H1 (cell line): ENCODE measurements around the gene COL6A3. TPM values are rescaled to one million over a fixed set of nuclear protein-coding genes. Genes with fewer than 3 reads are reported as not detected.

Source experiments
- CTCF ChIA-PET: fragments of 300-600 bp; sonication (Branson Sonifier 250); formaldehyde crosslinking; loops from one replicate; lab custom pipeline; 2021; ENCODE audit not compliant: partially characterized antibody; lab: Charles Lee
- POLR2A ChIA-PET: fragments of 300-600 bp; sonication (Branson Sonifier 250); formaldehyde crosslinking; loops from one replicate; lab custom pipeline; 2021; ENCODE audit warnings: inconsistent platforms; ENCODE audit not compliant: partially characterized antibody; lab: Charles Lee
- DNase-seq, 2 experiments: peaks; one replicate each; pipeline versions ENCODE4 v3.0.0 to v3.0.0-alpha.2; 2010 to 2022; ENCODE audit warnings: low spot score in 2 of 2, low read depth in 1 of 2, mixed read lengths in 1 of 2
- FAIRE-seq: peaks from 2 replicates; lab custom pipeline; 2011; peaks lifted over from hg19 to GRCh38; lab: Jason Lieb, UNC
- H2AFZ ChIP-seq: 2 replicates; pipeline ENCODE4 v1.8.1; 2012; ENCODE audit warnings: low read length, inconsistent platforms
- H2AK5ac ChIP-seq: 2 replicates; pipeline ENCODE4 v1.6.1; 2013; ENCODE audit warnings: low read depth, low read length
- H2BK120ac ChIP-seq: replicated peaks from 2 replicates; pipeline ENCODE3; 2013; ENCODE audit warnings: low read depth, low read length, inconsistent platforms
- H2BK12ac ChIP-seq: 2 replicates; pipeline ENCODE4 v1.6.1; 2013; ENCODE audit warnings: low read depth, low read length
- H2BK15ac ChIP-seq: 2 replicates; pipeline ENCODE4 v1.6.1; 2013; ENCODE audit warnings: low read length
- H2BK20ac ChIP-seq: 2 replicates; pipeline ENCODE4 v1.6.1; 2013; ENCODE audit warnings: low read length
- H2BK5ac ChIP-seq: 2 replicates; pipeline ENCODE4 v1.6.1; 2013; ENCODE audit warnings: low read depth, low read length
- H3K14ac ChIP-seq: 2 replicates; pipeline ENCODE4 v1.6.1; 2013; ENCODE audit warnings: inconsistent platforms; ENCODE audit not compliant: insufficient read length
- H3K18ac ChIP-seq: 2 replicates; pipeline ENCODE4 v1.6.1; 2013; ENCODE audit warnings: low read length; ENCODE audit errors: extremely low read depth
- H3K23ac ChIP-seq: 2 replicates; pipeline ENCODE4 v1.6.1; 2013; ENCODE audit warnings: inconsistent platforms; ENCODE audit not compliant: insufficient read length
- H3K23me2 ChIP-seq: 2 replicates; pipeline ENCODE4 v1.6.1; 2013; ENCODE audit warnings: low read depth, low read length
- H3K27ac ChIP-seq: 2 replicates; pipeline ENCODE4 v1.6.1; 2011; ENCODE audit warnings: low read depth, low read length, inconsistent platforms
- H3K27me3 ChIP-seq, 4 experiments: replicated peaks in 1 of 4; 1 replicate in 1 of 4; 2 replicates in 3 of 4; pipeline versions ENCODE4 v1.6.1 to v1.8.1; 2011 to 2013; ENCODE audit warnings: low read length in 3 of 4, mild to moderate bottlenecking in 3 of 4, inconsistent platforms in 2 of 4, mixed read lengths in 2 of 4, moderate library complexity in 1 of 4; ENCODE audit not compliant: control insufficient read depth in 3 of 4, insufficient read depth in 3 of 4; ENCODE audit errors: extremely low read depth in 1 of 4
- H3K36me3 ChIP-seq, 4 experiments: 2 replicates each; pipeline versions ENCODE4 v1.6.1 to v1.8.1; 2011 to 2013; ENCODE audit warnings: mild to moderate bottlenecking in 4 of 4, low read length in 3 of 4, moderate library complexity in 2 of 4, control low read depth in 1 of 4, inconsistent platforms in 1 of 4; ENCODE audit not compliant: insufficient read depth in 4 of 4, control insufficient read depth in 2 of 4
- H3K4ac ChIP-seq: replicated peaks from 2 replicates; pipeline ENCODE3; 2013; ENCODE audit warnings: low read length, low read depth, mixed read lengths, inconsistent platforms; ENCODE audit not compliant: insufficient read length
- H3K4me1 ChIP-seq, 4 experiments: replicated peaks in 1 of 4; 1 replicate in 1 of 4; 2 replicates in 3 of 4; pipeline versions ENCODE4 v1.6.1 to v1.8.1; 2011 to 2013; ENCODE audit warnings: low read length in 3 of 4, inconsistent platforms in 2 of 4, mixed read lengths in 1 of 4; ENCODE audit not compliant: insufficient read depth in 4 of 4, control insufficient read depth in 3 of 4
- H3K4me2 ChIP-seq, 2 experiments: 2 replicates each; pipeline versions ENCODE4 v1.6.1 to v1.8.1; 2011 to 2013; ENCODE audit warnings: low read depth in 2 of 2, low read length in 2 of 2, control low read depth in 1 of 2, inconsistent platforms in 1 of 2, mild to moderate bottlenecking in 1 of 2; ENCODE audit not compliant: insufficient read depth in 1 of 2
- H3K4me3 ChIP-seq, 4 experiments: fragments of 200-600, 300-600 bp in 1 of 4; sonication (generic), shearing (Covaris generic), sonication (Bioruptor Twin) in 1 of 4; 2 replicates each; pipeline versions ENCODE4 v1.5.1 to v1.8.1; 2011 to 2016; ENCODE audit warnings: low read length in 4 of 4, low read depth in 3 of 4, control low read depth in 2 of 4, inconsistent platforms in 2 of 4, mild to moderate bottlenecking in 2 of 4, mixed read lengths in 1 of 4, moderate library complexity in 1 of 4; ENCODE audit not compliant: insufficient read depth in 2 of 4; ENCODE audit errors: extremely low read depth in 1 of 4
- H3K56ac ChIP-seq: replicated peaks from 2 replicates; pipeline ENCODE3; 2013; ENCODE audit warnings: low read depth, mild to moderate bottlenecking, mixed read lengths, low read length, inconsistent platforms; ENCODE audit not compliant: insufficient read length
- H3K79me1 ChIP-seq: 2 replicates; pipeline ENCODE4 v1.6.1; 2013; ENCODE audit warnings: low read depth, low read length, control low read depth
- H3K79me2 ChIP-seq, 2 experiments: 2 replicates each; pipeline versions ENCODE4 v1.6.1 to v1.8.1; 2012 to 2013; ENCODE audit warnings: low read length in 2 of 2, mild to moderate bottlenecking in 2 of 2, inconsistent platforms in 1 of 2; ENCODE audit not compliant: insufficient read depth in 2 of 2, control insufficient read depth in 1 of 2
- H3K9ac ChIP-seq, 4 experiments: replicated peaks in 1 of 4; 1 replicate in 1 of 4; 2 replicates in 3 of 4; pipeline versions ENCODE4 v1.6.1 to v1.8.1; 2011 to 2013; ENCODE audit warnings: low read depth in 3 of 4, low read length in 3 of 4, control low read depth in 2 of 4, mild to moderate bottlenecking in 2 of 4, moderate library complexity in 2 of 4, inconsistent platforms in 1 of 4; ENCODE audit errors: extremely low read depth in 1 of 4
- H3K9me3 ChIP-seq, 2 experiments: 2 replicates each; pipeline versions ENCODE4 v1.6.1 to v1.8.1; 2012 to 2013; ENCODE audit warnings: mild to moderate bottlenecking in 2 of 2, moderate library complexity in 2 of 2, control low read depth in 1 of 2, inconsistent platforms in 1 of 2, low read depth in 1 of 2, low read length in 1 of 2, mixed read lengths in 1 of 2; ENCODE audit not compliant: insufficient read depth in 2 of 2
- H4K20me1 ChIP-seq, 2 experiments: replicated peaks in 1 of 2; 2 replicates each; pipeline versions ENCODE3 to v1.8.1; 2011 to 2013; ENCODE audit warnings: inconsistent platforms in 2 of 2, low read length in 2 of 2, mild to moderate bottlenecking in 1 of 2; ENCODE audit not compliant: insufficient read depth in 2 of 2, control insufficient read depth in 1 of 2
- H4K5ac ChIP-seq: 2 replicates; pipeline ENCODE4 v1.6.1; 2013; ENCODE audit warnings: low read length, low read depth, mixed read lengths, inconsistent platforms; ENCODE audit not compliant: insufficient read length
- H4K8ac ChIP-seq: 2 replicates; pipeline ENCODE4 v1.8.0; 2013; ENCODE audit warnings: mild to moderate bottlenecking, moderate library complexity, low read length, inconsistent platforms; ENCODE audit not compliant: insufficient read depth; ENCODE audit errors: extremely low read depth
- H4K91ac ChIP-seq: replicated peaks from 2 replicates; pipeline ENCODE3; 2013; ENCODE audit warnings: low read length, mixed read lengths, inconsistent platforms; ENCODE audit not compliant: insufficient read length
- GTF2F1 ChIP-seq: IDR thresholded peaks from 2 replicates; pipeline ENCODE4 v1.6.1; 2012; ENCODE audit warnings: low read depth, low read length, improper control_type of control experiment, borderline replicate concordance
- PHF8 ChIP-seq: fragments of 200-600 bp; sonication (generic); conservative IDR thresholded peaks from 2 replicates; pipeline ENCODE4 v1.7.1; 2012; ENCODE audit warnings: low read depth, mild to moderate bottlenecking, inconsistent platforms, low read length, moderate library complexity
- WGBS, 2 experiments: shearing (Covaris generic) in 1 of 2; methylation state at CpG; one replicate each; pipeline versions ENCODE4 v1.1.6 to v1.1.7; 2013 to 2015; ENCODE audit warnings: low lambda C conversion rate in 2 of 2, mixed read lengths in 2 of 2, inconsistent platforms in 1 of 2, low coverage in 1 of 2, missing lambda C conversion rate in 1 of 2; ENCODE audit not compliant: insufficient replicate concordance in 2 of 2, insufficient coverage in 1 of 2, insufficient read length in 1 of 2; ENCODE audit errors: extremely low coverage in 1 of 2, missing lambda C conversion rate in 1 of 2; 5-methylcytosine and 5-hydroxymethylcytosine counted together
- polyA plus RNA-seq, 7 experiments: library from polyadenylated mRNA; depleted of rRNA in 3 of 7; stranded (reverse) in 5 of 7; unstranded in 2 of 7; fragments of >200 nt in 5 of 7; fragments of 200-250 nt in 2 of 7; gene quantifications; 1 replicate in 5 of 7; 2 replicates in 1 of 7; 4 replicates in 1 of 7; pipeline versions ENCODE4 v1.2.1 to v1.2.3, GENCODE V29; 2011 to 2013; ENCODE audit warnings: missing spikeins in 2 of 7, mixed read lengths in 2 of 7
- total RNA-seq: library from RNA; stranded (reverse); fragmentation: NEBNext Ultra II Directional; extraction: Animal tissue kit (Norgen Biotek cat#: 25700); gene quantifications from 2 replicates; pipeline ENCODE4 v1.2.1, GENCODE V29; 2021

Gene COL6A3
- total and polyA plus RNA-seq, 2 of the 8 experiments (the other 6 are each of a cell fraction or from before 2014, with no cell fraction given): 1.2 to 3.4 TPM

GRCh38 chr2:237312021-237312755 lies 101.8 kb downstream of the COL6A3 start:
- no peaks in the 10 kb centered on the region for H3K79me2 ChIP-seq
- no peak overlapping the region for H2AK5ac ChIP-seq
- H4K5ac ChIP-seq: no peak overlapping the region
- no peak overlapping the region for H3K4ac ChIP-seq
- no peaks in the 10 kb centered on the region for H3K23me2 ChIP-seq
- H3K9me3 ChIP-seq: no peaks in the 10 kb centered on the region
- 0 out of 7 replicates have a peak, but pooled peaks cover 0 to 2% (median 0%) of the 10 kb centered on the region in 4 experiments for H3K27me3 ChIP-seq
- H4K91ac ChIP-seq: no peak overlapping the region
- no peak overlapping the region for H3K56ac ChIP-seq
- no peak overlapping the region for H3K14ac ChIP-seq
- no peak overlapping the region for H3K27ac ChIP-seq
- H2BK20ac ChIP-seq: no peak overlapping the region
- no peak overlapping the region for H2BK15ac ChIP-seq
- H3K79me1 ChIP-seq: no peaks in the 10 kb centered on the region; the same call in 1 of the 2 replicates
- no peak overlapping the region for H2BK5ac ChIP-seq
- H3K4me1 ChIP-seq: peaks cover 0 to 3% (median under 1%) of the 10 kb centered on the region in 4 experiments; a peak in 1 of 7 replicates
- ChIA-PET POLR2A (interaction anchor here (1.4 kb wide), 1 partner anchor 147 kb away, joined by 3 read pairs; no protein-coding TSS in a partner anchor), CTCF (interaction anchor here (1.2 to 4.4 kb wide), 3 partner anchors 10 to 158 kb away, joined by 3 to 32 read pairs (median 8); no protein-coding TSS in a partner anchor)
- H2AFZ ChIP-seq: no peak overlapping the region
- H3K9ac ChIP-seq: no peak overlapping the region
- H4K20me1 ChIP-seq: no peaks in the 10 kb centered on the region
- H3K36me3 ChIP-seq: no peaks in the 10 kb centered on the region
- FAIRE-seq (no peak), DNase-seq (no peak)
- H4K8ac ChIP-seq: no peak overlapping the region
- WGBS, 2 experiments: 88% methylated on average over 12 of the region's 12 CpGs; no CpG with 5 or more reads in 1 of the 2 experiments
- H3K4me2 ChIP-seq: no peak overlapping the region
- H2BK120ac ChIP-seq: no peak overlapping the region
- no peak overlapping the region for H3K23ac ChIP-seq
- H3K4me3 ChIP-seq: no peak overlapping the region
- no peak overlapping the region for H3K18ac ChIP-seq
- no peak overlapping the region for H2BK12ac ChIP-seq
- TF ChIP-seq GTF2F1 (no peak), PHF8 (no peak)
